Body of pancreas (tissue), 4 donors: ENCODE results near the gene TRAF3. TPM values are rescaled to one million over a fixed set of nuclear protein-coding genes. Genes with fewer than 3 reads are reported as not detected.
A peak's percentile ranks its signal among the peaks of the same experiment; 100 is the strongest.
"Not testable (repeated sequence)": the region's sequence is repeated elsewhere in the genome, so short reads cannot be mapped to it uniquely, and the experiment has no call there.

ENCODE experiments used
- ATAC-seq: fragments of 150-250 bp; one replicate; pipeline ENCODE4 v1.9.1; 2016
- DNase-seq, 4 donors: peaks; one replicate each; pipeline ENCODE4 v3.0.0-alpha.2; 2019
- H3K27ac ChIP-seq, 4 donors: fragments of 200-600 bp; sonication (generic); 1 replicate in 3 of 4; 2 replicates in 1 of 4; pipeline versions ENCODE4 v1.5.1 to v1.6.1; 2016 to 2019; ENCODE audit warnings: mild to moderate bottlenecking in 1 of 4, mixed read lengths in 1 of 4, moderate library complexity in 1 of 4
- H3K27me3 ChIP-seq, 2 donors: fragments of 200-600 bp; sonication (generic); one replicate each; pipeline ENCODE4 v1.6.0; 2016; ENCODE audit warnings: mild to moderate bottlenecking in 1 of 2
- H3K36me3 ChIP-seq, 2 donors: fragments of 200-600 bp; sonication (generic); replicated peaks in 1 of 2; 2 replicates each; pipeline ENCODE4 v1.5.1; 2016; ENCODE audit warnings: low read depth in 2 of 2; ENCODE audit not compliant: insufficient read depth in 1 of 2
- H3K4me1 ChIP-seq: fragments of 200-600 bp; sonication (generic); one replicate; pipeline ENCODE4 v1.6.0; 2016
- H3K4me3 ChIP-seq, 2 donors: fragments of 200-600 bp; sonication (generic); 1 replicate in 1 of 2; 2 replicates in 1 of 2; pipeline ENCODE4 v1.5.1; 2016 to 2019
- H3K9me3 ChIP-seq, 3 donors: fragments of 200-600 bp; sonication (generic); 1 replicate in 2 of 3; 2 replicates in 1 of 3; pipeline ENCODE4 v1.5.1; 2016
- POLR2A ChIP-seq, 3 donors: fragments of 450-650 bp; IDR thresholded peaks; one replicate each; pipeline ENCODE4 v1.6.1; 2016; ENCODE audit warnings: antibody characterized with exemption in 3 of 3, mild to moderate bottlenecking in 2 of 3
- whole genome bisulfite sequencing, 2 donors: methylation state at CpG; one replicate each; pipeline ENCODE4 v1.1.5; 2017; 5-methylcytosine and 5-hydroxymethylcytosine counted together
- intact Hi-C: fragments of 100-400 bp; cut with DNase I; formaldehyde crosslinking; loops from one replicate; pipeline ENCODE4 v1.15.1; 2023
- total RNA-seq, 2 donors: library from RNA; depleted of rRNA; stranded (reverse); fragments of >200 nt; gene quantifications; one replicate each; pipeline ENCODE4 v1.1.0, GENCODE V29; 2016
- TF ChIP-seq, protein P1 (sequence below), 7 experiments: fragments of 450-650 bp in 4 of 7; fragments of 200-600 bp in 3 of 7; sonication (generic) in 3 of 7; IDR thresholded peaks; one replicate each; pipeline ENCODE4 v1.5.1; 2016 to 2019; ENCODE audit warnings: antibody characterized with exemption in 7 of 7

Gene TRAF3
- total RNA-seq, 2 donors from 2014 or later = 10.4 to 22.7 TPM

DNA sequence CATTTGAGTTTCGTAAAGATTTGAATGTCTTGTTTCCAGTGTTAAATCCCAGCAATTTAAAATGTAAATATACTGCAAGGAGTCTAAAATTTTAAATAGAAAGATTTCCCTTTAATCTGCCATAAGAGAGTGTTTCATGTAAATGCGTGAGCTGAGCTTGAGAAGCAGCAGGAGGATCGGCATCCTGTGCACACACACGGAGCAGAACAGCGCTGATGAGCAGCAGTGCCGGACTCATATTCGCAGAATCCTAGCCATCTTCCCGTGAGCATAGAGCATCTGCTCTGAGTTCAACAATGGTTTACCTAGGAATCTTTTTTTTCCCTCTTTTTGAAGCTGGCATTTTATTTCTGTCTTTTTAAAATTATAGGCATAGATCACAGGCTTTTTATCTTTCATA lies 115.4 kb downstream of the TRAF3 start:
- 97 to 98% methylated on average over 8 of the region's 8 CpGs for WGBS, 2 donors
- no peak for DNase-seq
- ATAC-seq = no peak
- no peaks in the 10 kb centered on the region for H3K36me3 ChIP-seq
- H3K27ac ChIP-seq = no peak overlapping the region
- H3K4me1 ChIP-seq = no peaks in the 10 kb centered on the region
- TF ChIP-seq POLR2A (IDR thresholded peaks at IDR 0.05) = no peak
- TF ChIP-seq, protein P1, sequence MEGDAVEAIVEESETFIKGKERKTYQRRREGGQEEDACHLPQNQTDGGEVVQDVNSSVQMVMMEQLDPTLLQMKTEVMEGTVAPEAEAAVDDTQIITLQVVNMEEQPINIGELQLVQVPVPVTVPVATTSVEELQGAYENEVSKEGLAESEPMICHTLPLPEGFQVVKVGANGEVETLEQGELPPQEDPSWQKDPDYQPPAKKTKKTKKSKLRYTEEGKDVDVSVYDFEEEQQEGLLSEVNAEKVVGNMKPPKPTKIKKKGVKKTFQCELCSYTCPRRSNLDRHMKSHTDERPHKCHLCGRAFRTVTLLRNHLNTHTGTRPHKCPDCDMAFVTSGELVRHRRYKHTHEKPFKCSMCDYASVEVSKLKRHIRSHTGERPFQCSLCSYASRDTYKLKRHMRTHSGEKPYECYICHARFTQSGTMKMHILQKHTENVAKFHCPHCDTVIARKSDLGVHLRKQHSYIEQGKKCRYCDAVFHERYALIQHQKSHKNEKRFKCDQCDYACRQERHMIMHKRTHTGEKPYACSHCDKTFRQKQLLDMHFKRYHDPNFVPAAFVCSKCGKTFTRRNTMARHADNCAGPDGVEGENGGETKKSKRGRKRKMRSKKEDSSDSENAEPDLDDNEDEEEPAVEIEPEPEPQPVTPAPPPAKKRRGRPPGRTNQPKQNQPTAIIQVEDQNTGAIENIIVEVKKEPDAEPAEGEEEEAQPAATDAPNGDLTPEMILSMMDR (IDR thresholded peaks at IDR 0.05) = no peak
- no peaks in the 10 kb centered on the region for H3K9me3 ChIP-seq
- intact Hi-C loops = no loop called here
- no peak overlapping the region for H3K4me3 ChIP-seq
- no peaks in the 10 kb centered on the region for H3K27me3 ChIP-seq

DNA sequence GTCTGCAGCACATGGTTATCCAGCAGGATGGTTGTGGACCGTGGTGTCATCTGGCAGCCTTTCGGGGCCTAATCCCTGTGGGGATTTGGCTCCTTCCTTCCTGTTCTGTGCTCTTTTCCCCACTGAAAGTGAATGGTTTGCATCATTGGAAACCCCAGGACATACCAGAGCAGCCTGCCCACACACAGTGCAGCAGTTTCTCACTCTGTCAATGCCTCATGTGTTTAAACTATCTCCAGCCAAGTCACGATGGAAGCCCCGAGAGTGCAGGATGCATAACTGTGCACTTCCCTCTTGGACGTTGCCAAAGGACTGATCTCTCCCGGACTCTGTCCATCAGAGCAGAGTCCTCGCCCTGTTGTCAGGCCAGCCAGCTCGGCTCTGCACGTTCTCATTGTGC lies 116.2 kb downstream of the TRAF3 start:
- TF ChIP-seq, protein P1 (IDR thresholded peaks at IDR 0.05) = no peak
- TF ChIP-seq POLR2A (IDR thresholded peaks at IDR 0.05) = no peak
- Histone ChIP-seq H3K4me3 (no peak overlapping the region), H3K27ac (no peak overlapping the region), H3K36me3 (no peaks in the 10 kb centered on the region), H3K4me1 (no peaks in the 10 kb centered on the region), H3K9me3 (no peaks in the 10 kb centered on the region), H3K27me3 (no peaks in the 10 kb centered on the region)
- intact Hi-C loops = no loop called here
- peak; percentile 65 for ATAC-seq
- peak in 3 of 4 donors; percentile 37 to 60 (median 41) for DNase-seq
- whole genome bisulfite sequencing, 2 donors = 69 to 89% methylated on average over 9 of the region's 9 CpGs

DNA sequence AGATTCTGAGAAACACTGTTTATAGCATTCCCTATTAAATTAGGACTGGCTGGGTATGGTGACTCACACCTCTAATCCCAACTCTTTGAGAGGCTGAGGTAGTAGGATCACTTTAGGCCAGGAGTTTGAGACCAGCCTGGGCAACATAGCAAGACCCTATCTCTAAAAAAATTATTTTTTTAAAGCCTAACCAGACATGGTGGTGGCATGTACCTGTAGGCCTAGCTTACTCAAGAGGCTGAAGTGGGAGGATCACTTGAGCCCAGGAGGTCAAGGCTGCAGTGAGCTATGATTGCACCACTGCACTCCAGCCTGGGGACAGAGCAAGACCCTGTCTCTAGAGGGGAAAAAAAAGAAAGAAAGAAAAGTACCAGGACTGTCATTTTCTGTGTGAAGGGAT lies 119.5 kb downstream of the TRAF3 start:
- H3K4me1 ChIP-seq, H3K36me3 ChIP-seq, H3K4me3 ChIP-seq, ATAC-seq, H3K27ac ChIP-seq, DNase-seq, H3K9me3 ChIP-seq, intact Hi-C loops, H3K27me3 ChIP-seq: not testable (repeated sequence)

DNA sequence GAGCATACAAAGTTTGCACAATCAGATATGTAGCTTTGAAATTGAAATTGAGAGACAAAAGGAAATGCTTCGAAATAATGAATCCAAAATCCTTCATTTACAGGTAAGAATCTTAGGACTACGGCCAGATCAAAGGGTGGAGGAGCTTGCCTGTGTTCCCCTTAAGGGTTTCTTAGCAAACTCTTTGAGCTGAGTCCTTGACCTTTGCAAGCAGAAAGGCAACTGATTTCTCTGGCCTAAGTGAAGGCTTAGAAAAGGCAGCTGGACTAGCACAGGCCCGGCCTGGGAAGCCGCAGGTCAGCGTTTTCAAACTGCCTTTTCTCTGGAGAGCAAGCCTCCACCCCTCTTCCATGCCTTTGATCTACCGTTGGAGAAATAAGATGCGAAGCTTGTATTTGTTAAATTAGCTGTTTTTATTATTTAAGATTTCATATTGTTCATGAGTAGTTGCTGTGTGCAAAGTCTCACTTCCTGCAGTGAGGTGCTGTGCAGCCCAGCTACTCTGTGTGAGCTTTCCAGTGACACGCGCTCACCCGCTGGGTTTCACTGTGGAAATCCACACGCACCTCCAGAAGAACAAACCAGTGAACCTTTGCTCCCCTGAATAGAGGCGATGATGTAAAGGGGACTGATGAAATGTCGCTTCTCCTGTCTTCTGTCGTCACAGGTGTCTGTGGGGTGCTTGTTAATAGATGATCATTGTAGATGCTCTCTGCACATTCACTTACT lies 120.2 kb downstream of the TRAF3 start:
- DNase-seq = no peak
- 86 to 87% methylated on average over 14 of the region's 14 CpGs for WGBS, 2 donors
- H3K27ac ChIP-seq = no peak overlapping the region
- TF ChIP-seq, protein P1 (IDR thresholded peaks at IDR 0.05) = no peak
- TF ChIP-seq POLR2A (IDR thresholded peaks at IDR 0.05) = no peak
- no peak overlapping the region for H3K4me3 ChIP-seq
- no peaks in the 10 kb centered on the region for H3K9me3 ChIP-seq
- no peaks in the 10 kb centered on the region for H3K4me1 ChIP-seq
- H3K27me3 ChIP-seq = no peaks in the 10 kb centered on the region
- intact Hi-C loops = no loop called here
- no peaks in the 10 kb centered on the region for H3K36me3 ChIP-seq
- no peak for ATAC-seq

DNA sequence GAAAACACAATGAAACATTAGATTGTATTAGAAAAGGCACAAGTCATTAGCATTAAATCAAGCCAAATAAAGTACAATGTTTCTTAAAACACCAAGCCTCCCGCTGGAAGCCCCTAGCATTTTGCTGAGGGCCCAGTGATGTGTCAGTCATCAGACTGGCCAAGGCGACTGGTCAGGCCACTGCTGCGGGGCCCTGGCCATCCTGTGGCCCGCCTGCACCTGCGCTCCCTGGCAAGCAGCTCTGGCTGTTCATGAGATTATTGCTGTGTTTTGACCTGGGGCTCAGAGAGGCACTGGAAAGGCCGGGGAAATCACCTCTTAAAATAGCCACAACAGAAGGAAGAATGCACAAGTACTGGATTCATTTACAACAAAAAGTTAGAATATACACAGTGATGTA lies 121.0 kb downstream of the TRAF3 start:
- no peaks in the 10 kb centered on the region for H3K4me1 ChIP-seq
- H3K36me3 ChIP-seq = no peaks in the 10 kb centered on the region
- intact Hi-C loops = no loop called here
- H3K27ac ChIP-seq = no peak overlapping the region
- DNase-seq = no peak
- no peak overlapping the region for H3K4me3 ChIP-seq
- no peaks in the 10 kb centered on the region for H3K27me3 ChIP-seq
- H3K9me3 ChIP-seq = no peaks in the 10 kb centered on the region
- WGBS, 2 donors = 75 to 93% methylated on average over 6 of the region's 6 CpGs
- TF ChIP-seq POLR2A (IDR thresholded peaks at IDR 0.05) = no peak
- TF ChIP-seq, protein P1 (IDR thresholded peaks at IDR 0.05) = no peak
- ATAC-seq = no peak
